Measurements from ENCODE around the gene DNAH6. TPM values are rescaled to one million over a fixed set of nuclear protein-coding genes. Genes with fewer than 3 reads are reported as not detected.

The DNAH6 gene
- total and polyA plus RNA-seq, 10 of the 15 experiments (the other 5 are each of a cell fraction or from before 2014, with no cell fraction given), result 0.07 to 1.0 (median 0.29) TPM

- TF ChIP-seq PML (IDR thresholded peaks at IDR 0.05; ENCODE audit: low read length), result no peak
- TF ChIP-seq SP1 (IDR thresholded peaks at IDR 0.05; ENCODE audit: low read depth, low read length), result no peak
- TF ChIP-seq IRF5 (IDR thresholded peaks at IDR 0.05; ENCODE audit: borderline replicate concordance), result no peak
- TF ChIP-seq ZBED1 (IDR thresholded peaks at IDR 0.05; ENCODE audit: borderline replicate concordance), result no peak
- no peak for TF ChIP-seq RAD51 (IDR thresholded peaks at IDR 0.05)
- TF ChIP-seq MEF2B (IDR thresholded peaks at IDR 0.05; ENCODE audit: partially characterized antibody, poor library complexity, severe bottlenecking), result no peak
- no peak for TF ChIP-seq EP300 (IDR thresholded peaks at IDR 0.05; ENCODE audit: borderline replicate concordance in 1 of 2, control insufficient read depth in 1 of 2, low read depth in 2 of 2, low read length in 2 of 2)
- no peak for TF ChIP-seq HCFC1 (IDR thresholded peaks at IDR 0.05; ENCODE audit: low read length)
- no peak for TF ChIP-seq SUPT20H (IDR thresholded peaks at IDR 0.05; ENCODE audit: borderline replicate concordance, control insufficient read depth, low read depth, low read length)
- TF ChIP-seq POLR2AphosphoS2 (IDR thresholded peaks at IDR 0.05; ENCODE audit: low read depth, low read length), result no peak
- TF ChIP-seq NR2F1 (conservative IDR thresholded peaks at IDR 0.05), result no peak
Measured at GRCh38 chr2:84716564-84716963, 200.3 kb downstream of the DNAH6 start (continued).

DNA sequence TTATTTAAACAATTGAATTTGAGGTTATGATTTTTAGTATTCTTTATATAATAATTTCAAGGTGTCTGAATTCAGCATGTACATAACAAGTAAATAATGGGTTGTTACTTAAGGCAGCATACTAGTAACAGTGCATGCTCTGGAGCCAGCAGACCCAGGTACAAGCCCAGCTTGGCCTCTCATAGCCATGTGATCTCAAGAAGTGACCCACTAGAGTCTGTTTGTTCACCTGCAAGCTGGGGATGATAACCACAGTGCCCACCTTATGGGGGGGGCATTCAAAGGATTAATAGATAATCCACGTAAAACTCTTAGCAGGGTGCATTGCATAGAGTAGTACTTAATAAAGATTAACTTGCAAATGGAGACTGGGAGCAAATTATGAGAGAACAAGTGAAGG, 201.0 kb downstream of the DNAH6 start:
- Histone ChIP-seq H4K20me1 (ENCODE audit: control insufficient read depth, insufficient read depth) (no peaks in the 10 kb centered on the region), H3K9ac (ENCODE audit: control insufficient read depth, insufficient read depth, low read length) (no peak overlapping the region), H2AFZ (ENCODE audit: control insufficient read depth, low read depth, low read length) (no peak overlapping the region), H3K4me1 (ENCODE audit: control insufficient read depth, insufficient read depth, low read length) (no peaks in the 10 kb centered on the region), H3K79me2 (ENCODE audit: control insufficient read depth, insufficient read depth, low read length) (no peaks in the 10 kb centered on the region), H3K27me3 (replicated peaks in 1 of 2; ENCODE audit: control insufficient read depth in 2 of 2, insufficient read depth in 2 of 2, low read length in 1 of 2) (no peaks in the 10 kb centered on the region; a peak in 1 of 4 replicates), H3K27ac (ENCODE audit: control insufficient read depth, insufficient read depth) (no peak overlapping the region), H3K4me3 (no peak overlapping the region), H3K9me3 (replicated peaks; ENCODE audit: control insufficient read depth, insufficient read depth, low read length) (no peaks in the 10 kb centered on the region), H3K4me2 (ENCODE audit: control insufficient read depth, insufficient read depth) (no peak overlapping the region), H3K36me3 (ENCODE audit: control insufficient read depth in 2 of 2, insufficient read depth in 2 of 2, low read length in 1 of 2) (no peaks in the 10 kb centered on the region)
- intact Hi-C loops (cut with micrococcal nuclease; ENCODE audit: unreplicated experiment), result no loop called here
- no TSS peak for BruUV-seq (replicated peaks)
- DNase-seq (ENCODE audit: low read depth, low spot score) (no peak), FAIRE-seq (no peak), ATAC-seq (no peak)
- ChIA-PET CTCF (no interaction called here), POLR2A (no interaction called here), RAD21 (ENCODE audit: unreplicated experiment) (interaction anchor here (1.5 kb wide), 1 partner anchor 208 kb away, joined by 7 read pairs; no protein-coding TSS in a partner anchor), SMC1A (ENCODE audit: uncharacterized antibody, unreplicated experiment) (interaction anchor here (1.3 kb wide), 1 partner anchor 208 kb away, joined by 4 read pairs; no protein-coding TSS in a partner anchor)
- TF ChIP-seq HDAC6 (IDR thresholded peaks at IDR 0.05; ENCODE audit: unreplicated experiment) (no peak), RAD21 (IDR thresholded peaks at IDR 0.05; ENCODE audit: insufficient read depth, low read depth, low read length) (no peak), TCF7 (IDR thresholded peaks at IDR 0.05; ENCODE audit: borderline replicate concordance) (no peak), LARP7 (IDR thresholded peaks at IDR 0.05) (no peak)
- in situ Hi-C loops (cut with MboI), result no loop called here
- WGBS (ENCODE audit: insufficient coverage, insufficient replicate concordance, low lambda C conversion rate, missing lambda C conversion rate), result 0% methylated on average over 1 of the region's 1 CpG

Measured in GM12878 (cell line).